NCI-H2107 treated with DMSO at 0.1 percent for 48 hours (cell line): ENCODE results near the gene DNAH5.

ENCODE experiments used
- DNase-seq: peaks from one replicate; lab custom pipeline; 2025; ENCODE audit not compliant: unreplicated experiment; lab: John Stamatoyannopoulos, UW

DNAH5 gene

DNA sequence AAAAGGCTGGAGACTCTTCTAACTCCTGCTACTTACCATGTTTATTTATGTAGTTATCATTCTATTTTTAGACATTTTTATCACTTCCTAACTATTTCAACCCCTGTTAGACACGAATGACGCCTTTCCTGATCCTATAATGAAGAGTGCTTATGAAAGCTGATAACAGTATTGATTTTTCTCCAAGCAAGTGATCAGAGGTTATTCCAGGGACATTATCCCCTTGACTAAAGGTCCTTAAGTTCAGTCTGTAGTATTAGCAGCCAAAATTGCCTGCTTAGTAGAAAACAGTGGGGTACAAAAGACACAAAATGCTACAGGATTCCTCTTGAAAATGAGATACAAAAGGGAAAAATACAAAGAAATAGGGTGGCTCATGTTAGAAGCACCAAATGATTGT, 235.6 kb downstream of the DNAH5 start:
- DNase-seq: no peak

DNA sequence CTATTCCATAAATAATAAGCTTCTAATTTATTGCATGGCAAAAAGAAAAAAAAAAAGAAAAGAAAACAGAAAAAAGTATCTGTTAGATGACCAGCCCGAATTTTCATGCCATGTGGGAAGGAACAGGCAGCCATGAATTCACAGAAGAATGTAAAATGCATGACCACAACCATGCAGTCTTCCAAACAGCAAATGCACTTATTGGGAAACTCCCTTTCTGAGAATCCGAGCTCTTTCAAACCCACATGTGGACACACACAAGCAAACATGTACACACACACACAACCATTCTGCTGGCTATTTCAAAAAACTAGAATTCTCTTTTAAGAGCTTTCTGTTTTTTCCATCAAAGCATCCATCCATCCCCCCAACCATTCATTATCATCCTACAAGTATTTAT, 236.1 kb downstream of the DNAH5 start:
- no peak for DNase-seq

DNA sequence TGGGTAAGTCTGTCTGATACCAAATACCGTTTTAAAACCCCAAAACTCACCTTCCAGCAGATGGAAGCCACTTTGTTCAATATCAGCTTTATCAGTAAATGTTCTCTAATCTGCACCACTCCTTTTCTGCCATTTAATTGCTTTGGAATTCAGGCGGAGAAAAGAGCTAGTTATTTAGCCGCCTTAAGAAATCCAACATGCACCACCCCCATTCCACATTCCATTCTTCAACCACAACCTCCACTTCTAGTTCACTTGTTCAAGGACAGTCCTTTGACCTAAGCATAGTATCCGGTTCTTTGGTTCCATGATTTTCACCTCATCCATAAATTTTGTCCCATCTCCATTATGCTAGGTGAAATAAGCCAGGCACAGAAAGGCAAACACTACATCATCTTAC, 240.1 kb downstream of the DNAH5 start:
- no peak for DNase-seq

DNA sequence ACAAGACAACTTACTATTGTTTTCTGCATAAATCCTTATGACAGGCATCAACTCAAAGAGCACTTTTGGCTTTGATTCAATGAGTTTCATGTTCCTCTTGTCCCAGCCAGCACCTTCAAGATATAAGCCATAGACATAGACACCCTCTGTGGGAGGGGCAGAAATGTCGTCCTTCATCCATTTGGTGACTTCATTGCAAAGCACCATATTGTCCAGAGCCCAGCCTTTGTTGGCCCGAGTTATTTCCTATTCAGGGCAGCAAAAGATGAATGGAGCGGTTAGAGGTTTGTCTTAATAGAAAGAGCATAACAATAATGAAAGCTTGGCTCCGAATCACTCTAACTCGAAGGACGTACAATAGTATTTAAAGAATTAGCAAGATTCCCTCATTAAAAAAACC, 243.9 kb downstream of the DNAH5 start:
- no peak for DNase-seq

DNA sequence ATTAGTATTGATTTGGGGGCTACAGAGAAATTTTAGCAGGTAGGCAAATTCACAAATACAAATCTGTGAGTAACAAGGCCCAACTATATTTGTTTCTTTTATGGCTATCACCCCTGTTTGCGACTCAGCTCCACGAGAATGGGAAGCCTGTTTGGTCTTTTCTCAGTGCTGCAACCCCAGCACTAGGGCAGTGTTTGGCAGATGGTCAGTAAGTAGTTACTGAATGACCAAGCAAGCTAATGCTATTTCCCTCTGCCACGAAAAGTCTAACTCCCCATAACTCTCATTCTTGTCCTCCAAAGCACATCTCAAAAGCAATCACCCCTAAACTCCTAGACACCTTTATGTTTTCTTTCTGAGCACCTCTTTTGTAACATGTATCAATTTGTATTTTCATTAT, 245.6 kb downstream of the DNAH5 start:
- DNase-seq: no peak

DNA sequence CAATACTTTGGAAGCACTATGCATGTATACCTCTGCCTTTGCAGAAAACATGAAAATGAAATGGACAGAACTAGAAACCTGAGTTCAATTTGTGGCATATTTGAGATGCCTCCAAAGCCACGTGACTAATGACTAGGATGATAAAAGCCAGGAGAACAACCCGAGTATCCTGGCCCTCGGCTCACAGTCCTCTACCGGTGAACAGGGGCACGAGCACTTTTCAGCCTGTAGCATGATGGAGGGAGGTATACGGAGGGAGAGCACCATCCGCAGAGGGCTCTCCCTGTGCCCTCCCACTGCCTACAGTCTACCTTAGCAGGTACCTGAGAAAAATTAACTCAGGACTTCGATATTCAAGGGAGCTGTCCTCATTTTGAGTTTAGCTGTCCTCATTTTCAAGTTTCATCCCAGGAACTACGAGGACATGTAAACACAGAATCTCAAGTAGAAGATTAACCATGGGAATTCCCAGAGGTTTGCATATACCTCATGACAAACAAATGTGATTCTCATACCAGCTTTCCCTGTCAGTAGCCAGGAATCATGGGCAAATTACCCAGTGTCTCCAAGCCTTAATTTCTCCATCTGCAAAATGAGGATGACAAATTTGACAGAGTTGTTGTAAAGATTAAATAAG, 249.3 kb downstream of the DNAH5 start:
- no peak for DNase-seq

DNA sequence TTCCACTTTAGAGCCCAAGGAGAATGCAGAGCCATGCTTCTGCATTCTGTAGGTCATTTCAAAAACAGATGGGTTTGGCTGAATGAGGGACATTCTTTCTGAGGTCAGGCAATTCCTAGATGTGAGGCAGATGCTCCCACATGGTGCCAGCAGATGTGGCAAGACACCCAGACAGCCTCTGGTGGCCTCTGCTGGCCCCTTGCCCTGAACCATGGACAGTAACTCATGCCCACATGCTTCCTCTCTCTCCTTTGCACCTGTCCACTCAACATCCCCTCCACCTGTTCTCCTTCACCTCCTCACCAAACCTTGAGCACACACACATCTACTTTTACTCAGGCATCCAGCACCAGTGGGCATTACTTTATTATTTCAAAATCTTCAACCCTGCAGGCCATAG, 252.3 kb downstream of the DNAH5 start:
- no peak for DNase-seq

DNA sequence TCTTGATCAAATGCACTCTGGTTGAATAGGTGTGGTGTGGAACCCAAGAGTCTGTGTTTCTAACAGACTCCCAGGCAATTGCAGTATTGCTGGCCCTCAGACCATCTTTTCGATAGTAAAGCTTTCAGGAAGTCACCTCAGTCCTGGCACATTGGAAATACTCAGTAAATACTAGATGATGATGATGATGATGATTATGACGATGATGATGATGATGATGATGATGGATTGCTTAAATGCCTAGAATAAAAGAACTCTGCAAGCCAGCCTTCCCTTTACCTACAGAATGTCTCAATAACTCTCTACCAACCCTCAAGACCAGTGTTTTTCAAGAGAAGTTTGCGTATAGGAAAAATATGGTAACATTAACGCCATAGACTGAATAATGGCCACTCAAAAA, 268.0 kb downstream of the DNAH5 start:
- DNase-seq: no peak

DNA sequence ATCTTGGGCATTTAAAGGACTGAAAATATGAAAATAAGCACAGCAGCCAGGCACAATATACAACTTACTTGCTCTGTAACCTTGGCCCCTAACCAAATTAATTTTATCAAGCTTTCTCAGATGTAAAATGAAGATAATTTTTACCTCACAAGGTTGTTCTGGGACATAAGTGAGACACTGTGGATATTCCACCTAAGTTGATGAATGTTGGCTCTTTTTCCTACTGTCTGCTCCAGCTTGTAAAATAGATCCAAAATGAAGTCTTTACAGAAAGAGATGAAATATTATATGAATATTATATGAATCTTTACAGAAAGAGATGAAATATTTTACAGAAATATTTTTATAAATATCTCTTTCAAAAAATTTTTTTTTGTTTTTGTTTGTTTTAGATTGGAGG, 270.1 kb downstream of the DNAH5 start:
- no peak for DNase-seq

DNA sequence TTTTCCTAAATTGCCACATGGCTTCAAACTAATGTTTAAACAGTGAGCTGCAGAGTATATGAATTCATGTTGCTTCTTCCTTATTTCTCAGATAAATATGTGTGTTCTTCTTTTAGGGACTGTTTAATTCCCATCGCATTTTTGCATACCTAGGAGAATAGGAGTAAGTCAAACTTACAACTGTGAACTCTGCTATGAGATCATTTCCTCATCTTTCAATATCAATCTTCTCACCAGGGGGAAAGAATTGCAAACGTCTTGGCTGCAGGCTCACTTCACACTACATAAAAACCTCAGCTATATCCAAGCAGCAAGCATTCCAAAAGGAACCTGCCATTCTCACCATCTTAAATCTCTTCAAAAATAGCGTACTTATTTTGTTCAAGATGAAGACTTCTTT, 271.0 kb downstream of the DNAH5 start:
- DNase-seq: no peak

DNA sequence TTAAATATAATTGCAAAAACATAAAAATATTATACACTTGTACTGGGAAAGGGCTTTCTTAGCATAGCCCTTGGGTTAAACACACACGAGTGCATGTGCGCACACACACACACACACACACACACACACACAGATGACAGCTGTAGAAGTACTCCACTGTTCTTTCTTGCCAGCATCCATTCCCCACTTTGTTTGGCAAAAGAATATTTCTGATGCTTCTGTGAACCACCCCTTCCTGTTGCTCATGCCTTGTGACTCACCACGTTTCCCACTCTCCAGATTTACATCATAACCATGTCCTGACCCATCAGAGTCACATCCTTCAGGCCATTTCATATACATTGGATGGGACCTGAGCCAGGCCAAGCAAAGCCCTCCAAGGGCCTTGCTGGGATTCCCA, 280.1 kb downstream of the DNAH5 start:
- DNase-seq: no peak

DNA sequence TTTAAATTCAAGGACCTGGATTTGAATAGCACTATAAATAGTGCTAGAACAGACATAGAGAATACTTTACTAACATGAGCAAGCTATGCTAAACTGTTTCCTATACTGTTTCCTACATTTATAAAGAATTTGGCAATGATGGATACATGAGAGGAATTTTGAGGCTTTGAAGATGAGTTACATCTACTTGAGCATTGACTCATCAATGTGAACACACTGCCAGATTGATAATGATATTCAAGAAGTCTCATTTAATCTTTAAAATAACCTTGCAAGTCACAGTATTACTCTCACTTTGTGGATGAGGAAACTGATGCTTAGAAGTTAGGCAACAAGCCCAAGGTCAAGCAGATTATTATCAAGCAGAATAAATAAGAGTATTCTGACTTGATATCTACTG, 281.9 kb downstream of the DNAH5 start:
- no peak for DNase-seq

DNA sequence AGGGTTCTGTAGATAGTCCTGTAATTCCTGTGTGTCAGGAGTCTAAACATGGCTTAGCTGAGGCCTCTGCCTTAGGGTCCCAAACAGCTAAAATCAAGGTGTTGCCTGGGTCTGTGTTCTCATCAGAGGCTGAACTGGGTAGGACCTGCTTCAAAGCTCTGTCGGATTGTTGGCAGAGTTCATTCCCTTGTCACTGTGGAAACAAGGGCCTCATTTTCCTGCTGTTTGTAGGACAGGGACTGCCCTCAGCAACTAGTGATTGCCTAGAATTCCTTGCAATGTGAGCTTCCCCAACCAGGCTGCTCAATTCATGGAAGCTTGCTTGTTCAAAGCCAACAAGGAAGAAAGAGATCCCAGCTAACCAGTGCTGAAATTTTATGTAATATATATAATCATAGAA, 283.2 kb downstream of the DNAH5 start:
- DNase-seq: no peak

DNA sequence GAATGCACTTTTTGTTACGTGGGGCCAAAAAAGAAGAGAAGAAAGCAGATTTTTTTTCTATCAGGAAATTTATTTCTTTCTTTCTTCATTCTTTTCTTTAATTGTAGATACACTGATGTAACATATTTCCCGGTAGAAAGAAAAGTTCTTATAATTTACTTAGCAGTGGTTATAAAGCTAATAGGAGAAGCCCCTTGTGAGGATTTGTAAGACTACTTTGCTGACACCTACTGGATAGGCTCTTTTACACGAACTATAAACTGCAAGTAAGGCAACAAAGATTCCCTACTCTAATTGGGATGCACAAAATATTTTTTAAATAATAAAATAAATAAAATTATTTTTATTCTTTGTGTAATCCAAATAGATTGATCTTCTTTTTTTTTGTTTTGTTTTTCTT, 284.4 kb downstream of the DNAH5 start:
- no peak for DNase-seq

DNA sequence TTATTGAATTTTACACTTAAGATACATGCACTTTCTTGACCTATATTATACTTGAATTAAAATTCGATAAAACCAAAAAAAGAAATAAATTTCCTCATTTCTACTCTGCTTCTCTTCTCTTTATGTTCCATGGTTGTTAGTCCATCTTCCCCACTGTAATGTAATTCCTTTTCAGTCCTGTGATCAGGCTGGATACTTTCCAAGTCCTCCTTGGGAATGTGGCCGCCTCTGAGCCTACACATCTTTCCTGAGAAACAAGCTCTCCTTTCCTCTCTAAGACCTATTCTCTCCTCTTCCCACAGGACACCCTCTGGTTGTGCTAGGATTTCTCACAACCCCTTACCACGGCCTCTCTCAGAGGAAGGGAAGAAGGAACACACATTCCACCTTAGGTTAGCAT, 285.1 kb downstream of the DNAH5 start:
- DNase-seq: no peak

DNA sequence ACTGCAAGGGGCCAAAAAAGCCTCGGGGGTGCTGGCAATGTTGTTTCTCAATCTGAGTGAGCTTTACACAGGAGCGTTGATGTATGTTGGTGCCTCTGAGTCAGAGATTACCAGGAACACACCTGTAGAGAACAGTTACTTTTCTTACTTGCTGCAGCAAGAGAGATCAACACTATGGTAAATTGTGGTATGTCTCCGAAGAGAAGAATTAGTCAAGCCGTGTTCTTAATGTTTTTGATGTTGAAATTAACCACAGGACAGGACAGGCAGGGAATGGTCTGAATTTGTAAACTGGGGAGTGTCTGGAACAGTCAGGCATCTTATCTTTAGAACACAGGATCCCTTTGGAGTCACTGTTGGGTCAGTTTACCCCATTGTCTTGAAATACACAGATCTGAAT, 285.7 kb downstream of the DNAH5 start:
- no peak for DNase-seq

DNA sequence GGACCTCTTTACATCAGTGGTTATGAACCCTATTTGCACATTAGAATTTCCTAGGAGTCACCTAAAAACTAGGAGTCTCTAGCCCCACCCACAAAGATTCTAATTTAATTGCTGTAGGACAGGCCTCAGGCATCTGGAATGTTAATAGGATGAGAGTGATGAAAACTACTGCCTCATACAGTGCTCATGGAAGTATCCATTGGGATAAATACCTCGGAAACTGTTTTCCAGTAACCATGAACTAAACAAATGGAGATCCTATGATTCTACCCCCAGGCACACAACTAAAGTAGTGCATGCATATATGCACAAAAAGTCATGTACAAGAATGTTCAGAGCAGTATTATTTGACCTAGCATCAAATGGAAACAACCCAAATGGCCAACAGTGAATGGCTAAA, 286.3 kb downstream of the DNAH5 start:
- no peak for DNase-seq

DNA sequence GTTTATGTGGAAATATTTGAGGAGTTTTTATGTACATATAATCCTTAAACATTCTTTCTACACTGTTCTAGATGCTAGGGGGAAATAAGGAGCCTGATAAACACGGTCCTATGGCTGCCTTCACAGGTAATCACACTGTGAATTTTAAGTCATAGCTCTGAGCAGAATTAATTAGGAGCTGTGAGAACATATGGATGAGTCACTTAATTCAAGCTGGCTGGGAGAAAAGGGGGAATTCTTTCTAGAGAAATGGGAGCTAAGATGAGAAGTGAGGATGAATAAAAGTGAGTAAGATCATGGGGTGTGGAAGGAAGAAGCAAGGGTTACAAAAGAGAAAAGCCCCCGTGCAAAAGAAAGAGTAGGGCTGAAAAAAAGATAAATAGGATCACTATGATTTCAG, 290.8 kb downstream of the DNAH5 start:
- DNase-seq: no peak

DNA sequence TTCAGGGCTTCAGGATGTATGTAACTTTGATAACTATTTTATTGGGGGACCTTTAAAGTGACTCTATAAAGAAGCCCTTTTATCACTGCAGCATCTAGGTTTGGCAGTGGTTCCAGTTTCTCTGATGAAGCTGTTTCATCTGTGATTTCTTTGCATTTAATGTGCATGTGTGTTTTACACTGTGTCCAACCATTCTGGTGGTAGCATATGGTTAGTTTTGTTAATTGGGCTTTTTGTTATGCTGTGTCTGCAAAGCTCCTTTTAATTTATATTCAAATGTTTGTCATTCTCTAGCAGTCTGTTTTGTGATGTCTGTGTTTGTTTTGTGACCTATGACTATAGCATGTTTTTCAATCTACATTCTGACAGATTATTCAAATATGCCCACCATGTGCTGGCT, 294.8 kb downstream of the DNAH5 start:
- no peak for DNase-seq

DNA sequence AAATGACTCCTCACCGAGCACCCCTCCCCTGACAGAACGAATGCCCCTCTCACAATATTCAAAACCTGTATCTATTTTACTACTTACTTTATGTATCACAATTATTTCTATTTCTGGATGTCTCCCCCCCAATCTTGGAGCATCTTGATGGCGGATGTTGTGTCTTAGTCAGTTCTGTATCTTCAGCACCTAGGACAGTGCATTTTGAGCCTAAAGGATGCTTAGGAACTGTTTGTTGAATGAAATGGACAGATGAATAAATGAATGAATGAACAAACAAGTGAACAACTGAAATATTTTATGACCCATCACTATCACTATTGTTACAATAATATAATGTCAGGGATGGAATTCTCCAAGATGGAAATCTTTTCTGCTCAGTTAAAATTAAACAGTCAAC, 295.7 kb downstream of the DNAH5 start:
- no peak for DNase-seq

DNA sequence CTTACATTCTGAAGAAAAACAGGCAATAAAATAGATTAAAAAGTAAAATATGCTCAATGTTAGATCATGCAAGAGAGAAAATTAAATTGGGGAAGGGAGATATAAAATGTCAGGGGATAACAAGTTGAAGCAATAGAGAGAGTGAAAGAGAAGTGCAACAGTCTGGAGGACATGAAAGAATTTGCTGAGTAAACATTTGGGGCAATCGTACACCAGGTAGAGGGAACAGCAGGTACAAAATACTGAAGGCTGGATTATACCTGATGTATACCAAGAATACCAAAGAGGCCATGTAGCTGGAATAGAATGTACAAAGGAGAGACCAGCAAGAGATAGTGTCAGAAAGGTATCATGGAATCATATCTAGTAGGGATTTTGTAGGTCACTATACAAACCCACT, 300.8 kb downstream of the DNAH5 start:
- no peak for DNase-seq

DNA sequence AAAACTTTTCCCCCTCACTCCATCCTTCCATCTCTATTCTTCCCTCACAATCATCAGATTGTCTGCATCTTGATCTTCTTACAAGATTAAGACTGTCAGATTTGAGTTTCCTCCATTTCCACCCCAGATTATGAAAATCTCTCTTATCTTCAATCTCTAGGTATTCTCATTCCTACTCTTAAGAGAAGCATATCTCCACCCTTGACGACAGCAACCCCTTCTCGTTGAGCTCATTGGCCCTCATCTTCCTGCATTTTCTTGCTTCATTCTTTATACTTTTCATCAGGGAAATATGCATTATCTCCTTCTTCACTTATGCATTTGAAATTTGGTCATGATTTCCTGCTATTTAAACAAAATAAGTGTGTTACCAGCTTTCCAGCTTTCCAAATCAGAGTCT, 301.3 kb downstream of the DNAH5 start:
- DNase-seq: no peak
